Bronchial epithelial cell (primary cell): Measurements from ENCODE around the gene NAV1. TPM values are rescaled to one million over a fixed set of nuclear protein-coding genes. Genes with fewer than 3 reads are reported as not detected.

Experiments used
- DNase-seq: peaks from one replicate; pipeline ENCODE4 v3.0.0-alpha.2; 2010; ENCODE audit warnings: low read depth
- FAIRE-seq: peaks from 2 replicates; lab custom pipeline; 2011; peaks lifted over from hg19 to GRCh38; lab: Jason Lieb, UNC
- H3K27me3 ChIP-seq: 2 replicates; pipeline ENCODE4 v1.5.1; 2011; ENCODE audit warnings: low read length; ENCODE audit not compliant: control insufficient read depth, insufficient read depth
- H3K36me3 ChIP-seq: 2 replicates; pipeline ENCODE4 v1.5.1; 2011; ENCODE audit warnings: low read length; ENCODE audit not compliant: control insufficient read depth, insufficient read depth
- H3K4me3 ChIP-seq: 2 replicates; pipeline ENCODE4 v1.5.1; 2011; ENCODE audit warnings: mild to moderate bottlenecking, low read depth, low read length, control low read depth
- CTCF ChIP-seq: IDR thresholded peaks from 2 replicates; pipeline ENCODE4 v1.5.1; 2011; ENCODE audit warnings: mild to moderate bottlenecking, moderate library complexity, low read length, control low read depth, inconsistent platforms; ENCODE audit not compliant: insufficient read depth, severe bottlenecking
- total RNA-seq: library from RNA; depleted of rRNA; stranded (reverse); fragments of >200 nt; gene quantifications from 2 replicates; pipeline ENCODE4 v1.2.1, GENCODE V29; 2014

The NAV1 gene
- total RNA-seq, 1 donor from 2014 or later, result 1.6 TPM

- FAIRE-seq (no peak), DNase-seq (no peak)
- no peak for TF ChIP-seq CTCF
- Histone ChIP-seq H3K4me3 (no peak overlapping the region), H3K36me3 (no peaks in the 10 kb centered on the region), H3K27me3 (no peaks in the 10 kb centered on the region)
Observed at GRCh38 chr1:201533836-201534235, 5.1 kb upstream of the NAV1 start.

DNA sequence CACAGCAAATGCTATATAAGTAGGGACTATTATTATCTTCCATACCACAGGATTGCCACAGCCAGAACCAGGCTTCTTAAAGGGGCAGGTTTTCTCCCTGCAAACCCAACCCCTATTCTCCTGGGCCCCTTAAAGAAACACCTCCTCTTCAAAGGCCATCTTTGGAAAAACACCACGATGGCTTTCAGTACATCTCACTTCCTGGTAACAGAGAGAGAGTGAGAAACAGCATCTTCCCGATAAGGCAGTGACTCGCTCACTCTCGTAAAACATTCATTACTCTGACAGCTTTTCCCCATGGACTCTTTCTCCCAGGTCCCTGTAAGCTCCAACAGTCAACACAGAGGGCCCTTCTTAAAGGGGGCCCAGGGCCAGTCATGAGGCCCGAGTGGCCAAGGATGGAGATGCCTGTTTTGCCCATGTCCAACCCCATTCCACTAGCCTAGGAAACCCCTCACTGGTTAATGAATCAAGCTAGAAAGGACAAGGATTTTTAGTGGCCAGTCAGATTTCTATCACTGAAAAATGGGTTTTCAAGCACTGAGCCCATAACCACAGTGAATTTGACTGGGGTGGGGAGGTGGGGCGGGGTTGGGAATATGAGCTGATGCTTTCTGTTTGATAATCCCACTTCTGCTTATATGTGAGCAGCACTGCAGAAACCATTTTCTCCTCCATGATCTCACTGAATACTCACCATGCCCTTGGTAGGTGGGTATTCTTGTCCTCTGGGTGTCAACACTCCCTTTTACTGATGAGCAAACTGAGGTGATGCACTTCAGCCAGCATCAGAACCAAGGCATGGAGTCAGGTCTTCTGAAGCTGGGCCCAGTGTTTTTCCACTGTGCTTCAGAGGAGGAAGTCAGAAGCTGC, 3.6 kb upstream of the NAV1 start:
- no peak overlapping the region for H3K4me3 ChIP-seq
- H3K27me3 ChIP-seq, result peaks cover 3% of the 10 kb centered on the region
- H3K36me3 ChIP-seq, result no peaks in the 10 kb centered on the region
- DNase-seq (peak; percentile 49), FAIRE-seq (no peak)
- TF ChIP-seq CTCF, result no peak

DNA sequence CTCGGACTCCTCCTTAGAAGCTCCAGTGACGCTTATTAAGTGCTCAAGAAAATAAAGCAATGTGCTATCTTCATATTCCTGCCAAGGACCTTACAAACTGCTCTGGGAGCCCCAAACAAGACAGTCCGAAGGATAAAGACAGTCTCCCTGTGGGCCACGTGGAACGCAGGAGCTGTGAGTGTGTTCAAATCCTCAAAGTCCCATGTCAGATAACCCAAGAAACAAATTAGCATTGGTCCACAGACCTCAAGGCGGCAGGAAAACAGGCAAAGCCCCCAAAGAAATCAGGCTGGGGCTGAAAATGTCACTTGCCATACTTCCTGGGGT, 3.0 kb upstream of the NAV1 start:
- TF ChIP-seq CTCF, result no peak
- FAIRE-seq (no peak), DNase-seq (no peak)
- Histone ChIP-seq H3K4me3 (no peak overlapping the region), H3K27me3 (peaks cover 3% of the 10 kb centered on the region), H3K36me3 (no peaks in the 10 kb centered on the region)

DNA sequence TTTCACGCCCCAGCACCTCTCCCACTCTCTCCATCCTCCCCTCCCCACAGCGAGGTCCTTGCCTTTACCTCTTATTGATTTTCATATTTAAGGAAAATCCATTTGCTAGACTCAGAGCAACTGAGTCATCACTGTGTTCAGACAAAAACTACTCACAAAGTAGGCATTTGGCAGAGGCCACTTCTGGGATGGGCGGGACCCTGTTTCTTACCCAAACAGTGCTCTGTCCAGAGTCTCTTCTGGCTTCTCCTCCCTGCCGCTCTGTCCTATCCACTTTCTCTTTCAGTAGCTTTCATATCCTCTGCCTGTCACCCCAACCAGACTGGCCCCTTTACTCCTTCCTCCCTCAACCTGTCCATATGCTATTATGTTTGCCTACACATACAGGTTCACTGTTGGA, 2.4 kb upstream of the NAV1 start:
- DNase-seq (peak; percentile 80), FAIRE-seq (no peak)
- Histone ChIP-seq H3K36me3 (no peaks in the 10 kb centered on the region), H3K27me3 (peaks cover 3% of the 10 kb centered on the region), H3K4me3 (no peak overlapping the region)
- TF ChIP-seq CTCF, result no peak

- TF ChIP-seq CTCF, result no peak
- no peak for FAIRE-seq
- Histone ChIP-seq H3K36me3 (no peaks in the 10 kb centered on the region), H3K27me3 (peaks cover 3% of the 10 kb centered on the region), H3K4me3 (no peak overlapping the region)
- DNase-seq, result no peak
Observed at GRCh38 chr1:201537028-201537427, 1.9 kb upstream of the NAV1 start.

DNA sequence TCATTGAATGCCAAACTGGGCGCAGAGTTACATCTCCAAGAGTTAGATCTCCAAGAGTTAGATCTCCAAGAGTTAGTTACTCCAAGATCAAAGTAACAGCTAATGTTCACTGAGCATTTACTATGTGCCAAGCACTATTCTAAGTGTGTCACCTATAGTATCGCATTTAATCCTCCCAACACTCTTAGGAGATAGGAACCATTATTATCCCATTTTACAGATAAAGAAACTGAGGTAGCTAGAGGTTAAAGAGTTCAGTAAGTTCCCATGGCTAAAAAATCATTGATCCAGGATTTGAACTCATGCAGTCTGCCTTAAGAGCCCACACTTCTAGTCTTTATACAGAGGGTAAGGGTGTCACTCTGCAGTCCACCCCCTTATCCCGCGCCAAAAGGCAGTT, 1.5 kb upstream of the NAV1 start:
- no peaks in the 10 kb centered on the region for H3K36me3 ChIP-seq
- H3K27me3 ChIP-seq, result peaks cover 3% of the 10 kb centered on the region
- no peak overlapping the region for H3K4me3 ChIP-seq
- no peak for FAIRE-seq
- no peak for DNase-seq
- no peak for TF ChIP-seq CTCF
